ENCODE data around the gene NFASC.

The NFASC gene

DNA sequence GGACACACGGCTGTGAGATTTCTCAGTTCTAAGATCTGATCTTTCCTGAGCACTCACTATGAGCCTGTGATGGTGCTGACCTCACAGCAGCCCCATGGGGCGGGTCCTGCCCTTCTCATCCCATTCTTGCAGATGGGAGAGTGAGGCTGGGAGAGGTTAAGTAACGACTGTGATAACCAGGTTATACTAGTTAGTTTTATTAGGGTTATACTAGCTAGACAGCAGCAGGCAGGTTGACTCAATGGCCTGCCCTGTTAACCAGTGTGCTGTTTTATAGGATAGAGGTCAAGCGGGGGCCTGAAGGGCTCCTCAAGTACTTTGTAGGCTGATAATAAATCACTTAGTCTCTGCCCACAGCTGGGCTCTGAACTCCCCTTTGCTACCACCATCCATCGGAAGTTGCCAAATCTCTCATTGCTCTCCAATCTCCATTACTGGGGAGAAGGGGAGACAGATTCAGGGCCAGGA lies 177.1 kb downstream of the NFASC start:
- no peak for DNase-seq

DNA sequence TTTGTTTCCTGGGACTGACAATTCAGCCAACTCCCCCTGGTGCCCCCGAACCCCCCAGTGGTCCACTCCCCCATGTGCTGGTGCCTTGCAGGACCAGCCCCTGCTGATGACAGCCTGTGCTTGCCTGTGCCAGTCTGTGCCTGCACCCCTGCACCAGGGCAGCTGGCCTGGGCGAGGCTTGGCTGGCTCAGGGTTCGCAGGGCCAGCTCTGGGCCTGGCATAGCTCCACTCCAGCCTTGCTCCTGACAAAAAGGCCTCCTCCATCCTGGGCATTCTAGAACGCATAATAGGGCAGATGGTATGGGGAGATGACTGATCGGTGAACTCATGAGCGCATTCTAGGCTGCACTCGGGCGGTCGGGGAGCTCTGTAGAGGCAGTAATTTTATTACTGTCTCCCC lies 177.7 kb downstream of the NFASC start:
- no peak for DNase-seq

DNA sequence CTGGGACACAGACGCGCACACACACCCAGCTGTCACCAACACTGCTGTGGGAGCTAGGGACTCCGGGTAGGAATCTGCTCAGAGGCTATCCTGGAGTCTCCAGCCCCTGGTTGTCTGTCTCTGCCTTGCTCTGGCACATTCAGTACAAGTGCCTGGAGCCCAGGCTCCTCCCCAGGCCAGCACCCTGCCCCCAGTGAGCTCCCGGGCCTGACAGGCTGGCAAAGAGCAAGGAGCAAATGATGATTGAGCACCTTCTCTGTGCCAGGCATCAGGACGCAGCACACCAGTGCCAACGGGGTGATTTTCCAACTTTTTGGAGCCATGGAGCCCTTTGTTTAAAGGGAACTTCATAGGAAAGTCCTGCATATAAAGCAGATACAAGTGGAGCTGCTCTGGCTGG lies 178.8 kb downstream of the NFASC start:
- DNase-seq = no peak

DNA sequence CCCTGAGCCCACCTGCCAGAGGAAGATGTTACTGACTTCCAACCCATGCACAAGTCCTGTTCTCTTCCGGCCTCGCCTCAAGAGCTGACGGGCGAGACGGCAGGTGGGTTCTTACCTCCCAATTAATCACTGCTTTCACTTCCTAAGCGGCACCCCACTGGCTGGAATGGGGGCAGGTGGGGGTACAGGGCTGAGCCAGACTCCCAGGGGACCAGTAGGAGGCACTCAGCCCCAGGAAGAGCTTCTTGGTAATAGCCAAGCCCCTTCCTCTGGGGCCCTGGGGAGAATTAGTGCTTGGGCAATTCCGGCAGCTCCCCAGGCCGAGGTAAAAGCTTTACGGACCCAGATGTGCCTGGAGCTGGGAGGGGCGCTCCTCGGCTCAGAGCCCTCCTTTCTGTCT lies 182.0 kb downstream of the NFASC start:
- DNase-seq = no peak

DNA sequence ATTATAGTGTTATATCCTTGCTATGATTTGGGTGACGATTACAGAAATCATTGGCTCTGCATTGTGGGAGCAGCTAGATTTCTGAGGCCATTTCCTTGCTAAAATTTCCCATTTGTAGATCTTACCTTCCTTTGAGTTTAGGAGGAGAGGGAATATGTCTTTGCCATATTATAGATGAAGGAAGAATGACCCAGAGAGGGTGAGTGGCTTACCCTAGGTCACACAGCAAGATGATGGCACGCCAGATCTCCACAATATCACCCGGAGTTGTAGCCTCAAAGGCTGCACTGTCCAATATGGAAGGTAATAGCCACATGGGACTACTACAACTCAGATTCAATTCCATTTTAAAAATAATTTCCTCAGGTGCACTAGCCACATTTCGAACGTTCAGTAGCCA lies 182.6 kb downstream of the NFASC start:
- no peak for DNase-seq

DNA sequence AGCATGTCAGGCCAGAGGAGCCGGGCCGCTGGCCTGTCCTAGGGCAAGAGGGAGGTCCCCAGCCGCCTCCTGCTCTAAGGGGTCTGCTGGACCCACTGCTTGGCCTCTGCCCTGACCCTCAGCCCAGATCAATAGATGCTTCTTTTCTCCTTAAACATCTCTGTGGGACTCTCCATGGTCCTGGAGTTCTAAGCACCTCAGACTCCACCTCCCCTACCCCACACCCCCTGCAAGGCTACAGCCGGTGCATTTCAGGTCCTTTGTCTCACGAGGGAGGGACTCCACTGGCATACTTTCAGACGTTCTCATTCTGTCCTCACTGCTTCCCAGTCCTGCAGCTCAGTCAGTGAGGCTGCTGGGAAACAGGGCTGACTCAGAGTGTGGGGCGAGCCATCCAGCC lies 183.4 kb downstream of the NFASC start:
- DNase-seq = no peak

DNA sequence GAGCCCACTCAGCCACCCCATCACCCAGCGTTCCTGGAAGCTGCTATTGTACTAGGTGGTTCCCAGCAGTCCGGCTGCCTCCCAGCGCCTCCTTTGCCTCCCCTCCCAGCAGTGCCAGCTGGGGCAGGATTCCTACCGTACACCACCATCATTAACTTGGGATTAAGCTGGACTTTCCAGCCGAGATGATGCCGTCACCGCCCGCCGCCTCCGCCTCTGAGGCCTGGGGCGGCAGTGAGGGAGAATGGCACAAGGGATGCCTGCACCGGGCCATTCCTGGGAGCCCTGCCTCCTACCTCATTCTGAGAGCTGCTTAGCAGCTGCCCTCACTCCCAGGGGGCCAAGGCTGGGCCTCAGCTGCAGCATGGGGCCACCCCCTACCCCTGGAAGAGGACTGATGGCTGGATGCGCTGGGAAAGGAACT lies 185.5 kb downstream of the NFASC start:
- no peak for DNase-seq

DNA sequence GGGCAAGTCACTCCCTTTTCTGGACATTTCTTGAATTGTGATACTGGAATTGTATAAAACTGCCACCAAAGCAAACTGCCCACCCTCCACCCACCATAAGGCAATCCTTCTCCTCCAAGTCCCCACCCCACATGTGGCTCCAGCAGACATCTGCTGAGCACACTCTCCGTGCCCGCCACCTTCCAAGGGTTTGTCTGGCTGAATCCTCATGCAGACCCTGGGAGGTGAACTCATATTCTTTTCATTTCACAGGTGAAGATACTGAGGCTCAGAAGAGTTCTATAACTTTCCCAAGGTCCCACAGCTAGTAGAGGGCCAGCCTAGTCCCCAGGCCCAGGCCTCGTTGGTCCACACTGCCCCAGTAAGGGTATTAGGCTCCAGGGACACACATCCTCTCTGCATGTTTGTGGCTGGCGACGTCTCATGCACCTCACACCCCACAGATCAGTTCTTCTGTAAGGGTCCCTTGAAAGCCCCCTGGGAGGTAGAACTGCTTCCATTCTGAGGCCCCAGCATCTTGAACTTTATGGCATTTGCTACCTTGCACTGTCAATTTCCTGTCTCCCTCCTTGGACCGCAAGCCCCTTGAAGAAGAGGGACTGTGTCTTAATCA lies 186.4 kb downstream of the NFASC start:
- no peak for DNase-seq

DNA sequence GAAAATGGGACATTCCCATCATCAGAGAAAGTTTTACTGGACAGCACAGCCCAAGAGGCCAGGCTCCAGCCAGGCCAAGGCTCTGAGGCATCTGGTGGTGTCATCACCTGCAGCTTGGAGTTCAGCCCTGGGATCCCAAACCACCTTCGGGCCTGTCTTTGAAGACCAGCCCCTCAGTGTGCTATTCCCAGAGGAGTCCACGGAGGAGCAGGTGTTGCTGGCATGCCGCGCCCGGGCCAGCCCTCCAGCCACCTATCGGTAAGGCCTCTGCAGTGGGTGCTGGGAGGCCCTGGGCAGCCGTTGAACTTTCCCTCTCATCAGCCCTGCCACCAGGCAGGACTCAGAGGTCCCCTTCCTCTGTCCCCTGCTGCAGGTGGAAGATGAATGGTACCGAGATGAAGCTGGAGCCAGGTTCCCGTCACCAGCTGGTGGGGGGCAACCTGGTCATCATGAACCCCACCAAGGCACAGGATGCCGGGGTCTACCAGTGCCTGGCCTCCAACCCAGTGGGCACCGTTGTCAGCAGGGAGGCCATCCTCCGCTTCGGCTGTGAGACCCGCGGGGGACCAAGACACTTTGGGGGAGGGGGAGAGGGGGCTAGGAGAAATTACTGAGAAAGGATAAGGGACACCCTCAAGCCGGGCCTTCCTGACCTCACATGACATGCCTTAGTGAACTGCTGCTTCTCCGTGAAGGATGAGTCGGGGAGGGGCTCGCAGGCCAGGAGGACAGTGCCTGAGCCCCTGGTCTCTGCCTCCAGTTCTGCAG lies 187.3 kb downstream of the NFASC start:
- no peak for DNase-seq

DNA sequence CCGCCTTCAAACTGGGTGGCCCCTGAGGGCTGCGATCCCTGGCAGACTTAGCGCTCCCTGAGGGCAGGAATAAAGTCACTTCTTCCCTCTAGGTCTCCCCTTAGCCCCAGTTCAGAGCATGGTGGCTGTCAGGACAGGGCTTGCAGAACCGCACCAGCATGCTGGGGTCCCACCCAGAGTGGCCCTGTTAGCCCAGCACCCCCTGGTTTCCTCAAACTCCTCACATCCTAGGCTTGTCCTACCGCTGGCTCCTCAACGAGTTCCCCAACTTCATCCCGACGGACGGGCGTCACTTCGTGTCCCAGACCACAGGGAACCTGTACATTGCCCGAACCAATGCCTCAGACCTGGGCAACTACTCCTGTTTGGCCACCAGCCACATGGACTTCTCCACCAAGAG lies 188.2 kb downstream of the NFASC start:
- no peak for DNase-seq

DNA sequence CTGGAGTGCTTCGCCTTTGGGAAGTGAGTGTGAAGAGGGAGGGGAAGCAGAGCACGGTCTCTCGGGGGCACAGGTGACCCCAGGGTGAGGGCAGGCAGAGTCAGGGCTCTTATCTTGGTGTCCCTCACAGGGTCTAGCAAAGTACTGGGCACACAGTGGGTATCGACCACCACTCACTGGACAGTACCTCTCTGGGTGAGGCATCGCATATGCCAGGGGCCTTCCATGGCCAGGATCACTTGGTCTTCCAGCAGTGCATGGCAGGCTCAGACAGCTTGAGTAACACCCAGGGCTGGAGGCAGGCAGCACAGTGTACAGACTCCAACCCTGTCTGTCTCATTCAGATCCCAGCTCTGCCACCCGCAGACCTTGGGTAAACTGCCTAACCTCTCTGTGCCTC lies 189.0 kb downstream of the NFASC start:
- DNase-seq = no peak

DNA sequence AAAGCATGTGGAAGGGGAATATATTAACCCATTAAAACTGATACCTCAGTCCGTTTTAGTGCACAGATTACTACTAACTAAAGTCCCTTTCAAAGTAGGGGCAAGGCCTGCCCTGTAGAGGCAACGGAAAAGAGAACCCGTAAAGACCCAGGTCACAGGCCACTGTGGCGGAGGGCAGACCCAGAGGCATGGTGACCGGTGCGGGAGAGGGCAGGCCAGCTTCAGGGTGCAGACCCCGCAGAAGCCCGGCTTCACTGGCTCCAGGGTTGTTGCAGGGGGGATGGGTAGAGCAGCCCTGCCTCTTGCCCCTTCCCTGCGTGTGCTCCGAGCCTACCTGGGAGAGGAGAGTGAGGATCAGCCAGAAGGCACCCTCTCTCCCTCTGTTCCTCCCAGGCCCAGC lies 190.1 kb downstream of the NFASC start:
- no peak for DNase-seq

DNA sequence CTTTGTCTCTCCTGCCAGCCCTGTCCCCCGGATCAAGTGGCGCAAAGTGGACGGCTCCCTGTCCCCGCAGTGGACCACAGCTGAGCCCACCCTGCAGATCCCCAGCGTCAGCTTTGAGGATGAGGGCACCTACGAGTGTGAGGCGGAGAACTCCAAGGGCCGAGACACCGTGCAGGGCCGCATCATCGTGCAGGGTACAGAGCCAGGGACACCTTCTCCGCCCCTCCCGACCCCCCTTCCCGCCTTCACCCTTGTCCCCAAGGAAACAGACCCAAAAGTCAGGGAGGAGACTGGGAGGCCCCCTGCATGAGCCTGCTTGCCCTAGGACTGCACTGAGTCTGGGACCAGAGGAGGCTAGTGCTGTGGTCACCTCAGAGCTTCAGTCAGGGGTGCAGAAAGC lies 190.6 kb downstream of the NFASC start:
- no peak for DNase-seq

DNA sequence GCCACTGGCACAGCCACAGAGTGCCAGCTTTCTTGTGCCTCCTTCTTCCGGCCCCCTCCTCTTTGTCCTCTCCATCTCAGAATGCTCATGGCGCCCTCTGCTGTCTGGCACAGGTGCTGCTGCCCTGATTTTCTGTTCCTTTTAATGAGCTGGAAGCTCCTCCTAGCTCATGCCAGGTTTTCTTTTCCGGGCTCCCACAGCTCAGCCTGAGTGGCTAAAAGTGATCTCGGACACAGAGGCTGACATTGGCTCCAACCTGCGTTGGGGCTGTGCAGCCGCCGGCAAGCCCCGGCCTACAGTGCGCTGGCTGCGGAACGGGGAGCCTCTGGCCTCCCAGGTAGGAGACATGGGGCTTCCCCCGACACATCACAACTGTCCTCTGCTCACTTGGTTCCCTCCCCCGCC lies 191.0 kb downstream of the NFASC start:
- DNase-seq = peak; percentile 75

DNA sequence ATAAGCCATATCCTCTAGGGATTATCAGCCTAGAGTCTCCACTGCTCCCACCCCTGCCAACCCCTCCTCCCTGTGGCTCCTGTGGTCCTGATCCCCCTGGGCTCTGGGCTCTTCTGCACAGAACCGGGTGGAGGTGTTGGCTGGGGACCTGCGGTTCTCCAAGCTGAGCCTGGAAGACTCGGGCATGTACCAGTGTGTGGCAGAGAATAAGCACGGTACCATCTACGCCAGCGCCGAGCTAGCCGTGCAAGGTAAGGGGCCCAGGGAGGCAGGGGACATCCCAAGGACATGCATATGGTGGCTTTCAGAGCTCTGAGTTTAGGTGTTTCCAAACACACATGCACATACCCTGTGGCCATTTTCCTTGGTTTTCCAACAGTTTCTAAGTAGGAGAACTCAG lies 191.7 kb downstream of the NFASC start:
- DNase-seq = no peak

DNA sequence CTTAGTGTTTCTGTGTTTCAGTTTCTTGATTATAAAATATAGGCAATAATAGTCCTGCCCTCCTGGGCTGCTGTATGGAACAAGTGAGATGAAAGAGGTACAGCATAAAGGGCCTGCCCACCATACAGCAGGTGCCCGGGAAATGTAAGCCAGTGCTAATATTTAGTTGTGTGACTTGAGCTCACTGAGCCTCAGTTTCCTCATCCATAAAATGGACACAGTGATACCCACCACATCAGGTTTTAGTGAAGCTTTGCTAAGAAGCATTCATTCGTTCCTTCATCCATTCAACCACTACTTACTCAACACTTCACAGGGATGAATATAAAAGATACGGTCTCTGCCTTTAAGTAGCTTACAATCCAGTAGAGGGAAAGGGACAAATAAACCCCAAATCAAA lies 192.2 kb downstream of the NFASC start:
- DNase-seq = no peak

DNA sequence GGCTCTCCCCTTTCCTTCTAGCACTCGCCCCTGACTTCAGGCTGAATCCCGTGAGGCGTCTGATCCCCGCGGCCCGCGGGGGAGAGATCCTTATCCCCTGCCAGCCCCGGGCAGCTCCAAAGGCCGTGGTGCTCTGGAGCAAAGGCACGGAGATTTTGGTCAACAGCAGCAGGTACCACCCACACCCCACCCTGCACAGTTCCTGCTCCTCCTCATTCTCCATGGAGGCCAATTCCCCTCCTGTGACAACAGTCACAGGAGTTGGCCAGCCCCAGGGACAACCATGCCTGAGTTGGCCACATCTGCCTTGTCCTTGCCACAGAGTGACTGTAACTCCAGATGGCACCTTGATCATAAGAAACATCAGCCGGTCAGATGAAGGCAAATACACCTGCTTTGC lies 193.6 kb downstream of the NFASC start:
- DNase-seq = no peak

DNA sequence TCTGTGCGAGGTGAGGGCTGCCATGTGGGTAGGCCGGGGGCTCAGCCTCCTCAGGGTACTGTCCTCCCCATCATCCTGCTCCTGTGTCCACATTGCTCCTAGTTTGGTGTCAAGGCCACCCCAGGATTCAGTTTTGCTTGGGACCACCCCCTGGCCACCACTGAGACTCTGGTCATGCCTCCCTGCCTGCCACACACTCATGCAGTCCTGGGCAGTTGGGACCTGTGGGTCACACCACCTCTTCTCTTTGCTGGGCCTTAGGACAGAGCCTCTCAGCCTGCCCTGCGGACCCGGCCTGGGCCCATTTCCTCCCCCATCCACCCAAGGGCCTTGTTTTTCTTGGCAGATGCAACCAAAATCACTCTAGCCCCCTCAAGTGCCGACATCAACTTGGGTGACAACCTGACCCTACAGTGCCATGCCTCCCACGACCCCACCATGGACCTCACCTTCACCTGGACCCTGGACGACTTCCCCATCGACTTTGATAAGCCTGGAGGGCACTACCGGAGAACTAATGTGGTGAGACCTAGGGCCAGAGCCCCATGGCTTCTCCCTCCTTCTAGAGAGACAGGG lies 194.2 kb downstream of the NFASC start:
- DNase-seq = no peak

DNA sequence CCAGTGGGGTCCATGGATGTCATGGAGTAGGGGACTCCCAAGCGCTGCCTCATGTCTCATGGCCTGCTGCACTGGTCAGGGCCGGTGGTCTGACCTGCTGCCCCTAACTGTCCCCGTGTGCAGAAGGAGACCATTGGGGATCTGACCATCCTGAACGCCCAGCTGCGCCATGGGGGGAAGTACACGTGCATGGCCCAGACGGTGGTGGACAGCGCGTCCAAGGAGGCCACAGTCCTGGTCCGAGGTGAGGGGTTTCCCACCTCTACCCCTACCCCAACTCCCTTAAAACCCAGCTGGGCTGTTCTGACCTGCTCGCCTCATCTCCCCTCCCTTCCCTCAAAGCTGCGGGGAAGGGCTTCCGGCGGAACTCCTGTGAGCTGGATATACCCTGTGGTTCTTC lies 195.0 kb downstream of the NFASC start:
- no peak for DNase-seq

DNA sequence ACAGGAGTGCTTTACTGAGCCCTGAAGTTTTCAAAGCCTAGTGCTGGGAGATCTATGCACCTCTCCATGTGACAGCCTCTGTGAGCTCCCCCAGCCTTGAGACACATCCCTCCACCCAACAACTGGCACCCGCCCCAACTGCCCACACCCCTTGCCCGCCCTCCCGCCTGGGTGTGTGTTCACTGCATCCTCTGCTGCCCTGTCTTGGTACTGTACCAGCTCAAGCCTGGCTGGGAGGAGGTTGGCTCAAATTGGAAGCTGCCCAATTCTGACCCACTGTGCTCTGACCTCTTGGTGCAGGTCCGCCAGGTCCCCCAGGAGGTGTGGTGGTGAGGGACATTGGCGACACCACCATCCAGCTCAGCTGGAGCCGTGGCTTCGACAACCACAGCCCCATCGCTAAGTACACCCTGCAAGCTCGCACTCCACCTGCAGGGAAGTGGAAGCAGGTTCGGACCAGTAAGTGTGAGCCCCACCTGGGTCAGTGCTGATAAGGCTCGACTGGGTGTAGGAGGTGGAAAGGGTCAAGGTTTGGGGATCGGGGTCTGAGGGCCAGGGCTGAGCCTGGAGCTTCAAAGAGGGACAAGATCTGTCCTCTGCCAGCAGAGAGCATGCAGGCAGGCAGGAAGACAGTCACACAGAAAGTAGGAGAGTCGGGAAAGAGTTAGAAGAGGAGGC lies 195.6 kb downstream of the NFASC start:
- no peak for DNase-seq

DNA sequence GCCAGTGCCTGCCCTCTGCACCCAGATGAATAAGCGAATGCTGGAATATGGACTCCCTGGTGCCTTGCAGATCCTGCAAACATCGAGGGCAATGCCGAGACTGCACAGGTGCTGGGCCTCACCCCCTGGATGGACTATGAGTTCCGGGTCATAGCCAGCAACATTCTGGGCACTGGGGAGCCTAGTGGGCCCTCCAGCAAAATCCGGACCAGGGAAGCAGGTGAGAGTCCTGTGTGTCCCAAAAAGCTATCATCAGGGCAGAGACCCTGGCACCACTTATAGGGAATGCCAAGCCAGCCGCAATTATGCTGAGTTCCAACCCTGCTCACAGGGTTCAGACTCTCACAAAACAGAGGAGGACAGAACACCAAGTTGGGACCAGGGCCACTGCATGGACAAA lies 196.4 kb downstream of the NFASC start:
- no peak for DNase-seq

DNA sequence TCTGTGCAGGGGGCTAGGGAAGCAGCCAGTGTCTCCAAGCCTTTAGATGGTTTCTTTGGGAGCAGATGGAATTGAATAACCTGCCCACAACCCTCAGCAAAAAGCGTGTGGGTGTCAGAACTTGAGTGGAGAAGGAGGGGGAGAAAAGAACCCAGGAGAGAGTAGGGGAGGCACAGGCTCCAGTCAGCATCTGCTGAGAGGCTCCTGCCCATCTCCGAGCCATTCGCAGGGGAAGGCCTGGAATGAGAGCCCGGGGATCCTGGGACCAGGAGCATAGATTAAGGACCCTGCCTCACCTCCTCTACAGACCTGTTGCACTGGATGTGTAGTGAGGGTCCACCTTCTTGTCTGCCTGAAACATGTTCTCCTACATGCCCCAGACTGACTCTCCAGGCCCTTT lies 197.3 kb downstream of the NFASC start:
- no peak for DNase-seq

DNA sequence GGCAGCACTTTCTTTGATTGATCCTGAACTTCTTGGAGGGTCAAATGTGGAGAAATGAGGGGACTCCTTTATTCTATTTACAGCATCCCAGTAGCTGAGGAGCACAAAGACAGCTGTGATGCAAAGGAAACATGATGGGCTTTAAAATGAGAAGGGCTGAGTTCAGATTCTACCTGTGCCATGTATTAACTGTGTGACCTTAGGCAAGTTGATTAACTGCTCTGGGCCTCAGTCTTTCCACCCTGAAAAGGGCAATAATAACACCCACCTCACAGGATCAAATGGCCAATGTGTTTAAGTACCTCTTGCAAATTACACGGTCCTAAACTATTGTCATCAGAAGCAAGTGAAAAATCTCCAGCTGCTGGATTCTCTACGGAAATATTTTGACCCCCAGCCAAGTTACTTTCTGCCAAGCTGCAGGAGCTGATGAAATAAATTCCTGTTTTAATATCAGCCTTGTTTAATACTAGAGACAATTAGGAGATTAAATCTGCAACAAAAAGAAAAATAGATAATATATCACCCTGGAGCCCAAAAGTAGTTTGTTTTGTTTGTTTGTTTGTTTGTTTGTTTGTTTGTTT lies 197.9 kb downstream of the NFASC start:
- DNase-seq = no peak
